HEK293 (cell line): ENCODE results near the gene KPTN.
A peak's percentile ranks its signal among the peaks of the same experiment; 100 is the strongest.

ENCODE experiments used
- CTCF ChIA-PET: fragments of 350-600 bp; formaldehyde crosslinking; extraction: SDS; loops from one replicate; lab custom pipeline; 2021; ENCODE audit warnings: antibody characterized with exemption; lab: Yijun Ruan, JAX
- POLR2A ChIA-PET: fragments of 300-600 bp; formaldehyde crosslinking; extraction: SDS; loops from one replicate; lab custom pipeline; 2020; ENCODE audit warnings: antibody characterized with exemption, inconsistent platforms; lab: Yijun Ruan, JAX
- H3K27ac ChIP-seq: fragments of 200-500 bp; sonication (Bioruptor generic); 2 replicates; pipeline ENCODE4 v1.5.1; 2014; ENCODE audit warnings: low read depth, low read length, control low read depth, inconsistent platforms; ENCODE audit errors: extremely low read depth
- H3K36me3 ChIP-seq, 2 experiments: fragments of 200-500 bp in 1 of 2; sonication (Bioruptor generic) in 1 of 2; 1 replicate in 1 of 2; 2 replicates in 1 of 2; pipeline ENCODE4 v1.5.1; 2014 to 2017; ENCODE audit warnings: inconsistent platforms in 2 of 2, low read length in 2 of 2; ENCODE audit not compliant: control insufficient read depth in 2 of 2, insufficient read depth in 1 of 2
- H3K4me1 ChIP-seq: fragments of 200-500 bp; sonication (Bioruptor generic); 2 replicates; pipeline ENCODE4 v1.5.1; 2014; ENCODE audit warnings: mild to moderate bottlenecking, low read length, inconsistent platforms; ENCODE audit not compliant: control insufficient read depth, insufficient read depth
- H3K4me3 ChIP-seq: 2 replicates; pipeline ENCODE4 v1.5.1; 2011; ENCODE audit warnings: low read depth, mild to moderate bottlenecking, control low read depth, low read length, moderate library complexity
- H3K9me3 ChIP-seq: fragments of 200-500 bp; sonication (Bioruptor generic); 2 replicates; pipeline ENCODE4 v1.5.1; 2014; ENCODE audit warnings: low read depth, low read length, inconsistent platforms; ENCODE audit not compliant: control insufficient read depth, insufficient read depth
- EGR2 ChIP-seq: fragments of 450-650 bp; formaldehyde crosslinking; IDR thresholded peaks from 2 replicates; pipeline ENCODE4 v1.5.1; 2016; ENCODE audit warnings: low read depth, missing biosample characterization, missing genetic modification characterization
- FEZF1 ChIP-seq: fragments of 450-650 bp; formaldehyde crosslinking; IDR thresholded peaks from 2 replicates; pipeline ENCODE4 v1.5.1; 2016; ENCODE audit warnings: missing biosample characterization, missing genetic modification characterization
- IKZF3 ChIP-seq: fragments of 450-650 bp; IDR thresholded peaks from 2 replicates; pipeline ENCODE4 v1.5.0; 2018; ENCODE audit warnings: missing biosample characterization, mild to moderate bottlenecking, missing genetic modification characterization, moderate library complexity
- MEIS1 ChIP-seq: sonication (generic); formaldehyde crosslinking; IDR thresholded peaks from 2 replicates; pipeline ENCODE4 v1.8.1; 2022; ENCODE audit warnings: missing genetic modification reagents, mild to moderate bottlenecking, borderline replicate concordance
- MYNN ChIP-seq: fragments of 450-650 bp; formaldehyde crosslinking; IDR thresholded peaks from 2 replicates; pipeline ENCODE4 v1.5.1; 2016; ENCODE audit warnings: missing biosample characterization, missing genetic modification characterization, borderline replicate concordance
- ZBTB20 ChIP-seq: fragments of 450-650 bp; formaldehyde crosslinking; IDR thresholded peaks from 2 replicates; pipeline ENCODE4 v1.5.1; 2016; ENCODE audit warnings: missing biosample characterization, missing genetic modification characterization
- ZBTB7A ChIP-seq: fragments of 450-650 bp; formaldehyde crosslinking; IDR thresholded peaks from 2 replicates; pipeline ENCODE4 v1.5.1; 2016; ENCODE audit warnings: low read depth, missing biosample characterization, missing genetic modification characterization
- ZEB2 ChIP-seq: fragments of 450-650 bp; formaldehyde crosslinking; IDR thresholded peaks from 2 replicates; pipeline ENCODE4 v1.5.1; 2016; ENCODE audit warnings: missing biosample characterization, missing genetic modification characterization
- ZIC2 ChIP-seq: fragments of 450-650 bp; formaldehyde crosslinking; IDR thresholded peaks from 2 replicates; pipeline ENCODE4 v1.5.1; 2016; ENCODE audit warnings: missing biosample characterization, missing genetic modification characterization
- ZNF112 ChIP-seq: fragments of 450-650 bp; formaldehyde crosslinking; IDR thresholded peaks from 2 replicates; pipeline ENCODE4 v1.5.0; 2017; ENCODE audit warnings: missing biosample characterization, missing genetic modification characterization
- ZNF133 ChIP-seq: fragments of 450-650 bp; formaldehyde crosslinking; IDR thresholded peaks from 2 replicates; pipeline ENCODE4 v1.5.1; 2016; ENCODE audit warnings: missing biosample characterization, missing genetic modification characterization
- ZNF23 ChIP-seq: fragments of 450-650 bp; formaldehyde crosslinking; IDR thresholded peaks from 2 replicates; pipeline ENCODE4 v1.5.1; 2016; ENCODE audit warnings: missing biosample characterization, missing genetic modification characterization, borderline replicate concordance
- ZNF394 ChIP-seq: fragments of 450-650 bp; formaldehyde crosslinking; IDR thresholded peaks from 2 replicates; pipeline ENCODE4 v1.5.1; 2016; ENCODE audit warnings: missing biosample characterization, missing genetic modification characterization, mild to moderate bottlenecking, moderate library complexity, borderline replicate concordance
- ZNF416 ChIP-seq: fragments of 450-650 bp; formaldehyde crosslinking; IDR thresholded peaks from 2 replicates; pipeline ENCODE4 v1.5.1; 2016; ENCODE audit warnings: missing biosample characterization, missing genetic modification characterization
- ZNF423 ChIP-seq: fragments of 450-650 bp; formaldehyde crosslinking; IDR thresholded peaks from 2 replicates; pipeline ENCODE4 v1.5.1; 2016; ENCODE audit warnings: missing biosample characterization, missing genetic modification characterization
- ZNF529 ChIP-seq: fragments of 450-650 bp; formaldehyde crosslinking; IDR thresholded peaks from 2 replicates; pipeline ENCODE4 v1.5.1; 2017; ENCODE audit warnings: missing genetic modification characterization, missing biosample characterization; ENCODE audit not compliant: insufficient replicate concordance
- ZNF596 ChIP-seq: fragments of 450-650 bp; IDR thresholded peaks from 2 replicates; pipeline ENCODE4 v1.5.0; 2018; ENCODE audit warnings: missing biosample characterization, mild to moderate bottlenecking, missing genetic modification characterization, moderate library complexity
- ZNF623 ChIP-seq: fragments of 450-650 bp; formaldehyde crosslinking; IDR thresholded peaks from 2 replicates; pipeline ENCODE4 v1.5.1; 2016; ENCODE audit warnings: missing biosample characterization, missing genetic modification characterization
- ZNF658 ChIP-seq: fragments of 450-650 bp; formaldehyde crosslinking; IDR thresholded peaks from 2 replicates; pipeline ENCODE4; 2016; ENCODE audit warnings: missing biosample characterization, missing genetic modification characterization
- ZNF660 ChIP-seq: fragments of 450-650 bp; IDR thresholded peaks from 2 replicates; pipeline ENCODE4 v1.5.1; 2018; ENCODE audit warnings: missing biosample characterization, mild to moderate bottlenecking, missing genetic modification characterization
- ZNF747 ChIP-seq: fragments of 450-650 bp; formaldehyde crosslinking; IDR thresholded peaks from 2 replicates; pipeline ENCODE4 v1.5.1; 2016; ENCODE audit warnings: missing biosample characterization, missing genetic modification characterization
- ZNF830 ChIP-seq: fragments of 450-650 bp; IDR thresholded peaks from 2 replicates; pipeline ENCODE4 v1.5.0; 2018; ENCODE audit warnings: missing biosample characterization, missing genetic modification characterization, low read depth, mild to moderate bottlenecking, moderate library complexity
- TF ChIP-seq, protein P1 (sequence below): fragments of 450-650 bp; formaldehyde crosslinking; IDR thresholded peaks from 2 replicates; pipeline ENCODE4 v1.5.1; 2016; ENCODE audit warnings: missing biosample characterization, missing genetic modification characterization
- TF ChIP-seq, protein P2 (sequence below): fragments of 450-650 bp; formaldehyde crosslinking; IDR thresholded peaks from 2 replicates; pipeline ENCODE4 v1.5.1; 2017; ENCODE audit warnings: missing biosample characterization, missing genetic modification characterization
- TF ChIP-seq, protein P3 (sequence below): fragments of 450-650 bp; formaldehyde crosslinking; optimal IDR thresholded peaks from 2 replicates; pipeline ENCODE3; 2016; ENCODE audit warnings: missing biosample characterization, mild to moderate bottlenecking, missing genetic modification characterization
- TF ChIP-seq, protein P4 (sequence below): fragments of 450-650 bp; formaldehyde crosslinking; IDR thresholded peaks from 2 replicates; pipeline ENCODE4 v1.5.1; 2016; ENCODE audit warnings: missing biosample characterization, missing genetic modification characterization
- TF ChIP-seq, protein P5 (sequence below): fragments of 450-650 bp; formaldehyde crosslinking; IDR thresholded peaks from 2 replicates; pipeline ENCODE4 v1.5.1; 2016; ENCODE audit warnings: missing biosample characterization, missing genetic modification characterization

Gene KPTN

DNA sequence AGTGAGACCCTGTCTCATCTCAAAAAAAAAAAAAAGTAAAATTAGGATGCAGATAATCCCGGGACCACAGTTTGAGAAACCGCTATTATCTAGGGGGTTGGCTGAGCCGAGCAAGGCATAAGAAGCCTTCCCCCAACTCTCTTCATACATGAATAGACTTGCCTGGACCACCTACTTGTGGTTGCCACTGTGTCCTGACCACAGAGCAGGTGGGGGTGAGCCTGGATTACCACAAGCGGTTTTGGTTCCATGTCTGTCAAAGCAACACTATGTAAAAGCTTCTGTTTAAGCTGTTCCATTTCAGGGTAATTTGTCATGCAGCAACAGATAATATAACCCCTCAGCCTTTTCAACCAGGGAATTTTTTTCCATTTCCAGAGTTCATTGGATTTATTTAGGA lies 34.1 kb upstream of the KPTN start (continued):
- TF ChIP-seq ZNF529 (tag by site-specific recombination), result no peak
- TF ChIP-seq ZNF416 (tag by site-specific recombination), result no peak
- peak; percentile 30; the same call in 1 of the 2 replicates for TF ChIP-seq EGR2

DNA sequence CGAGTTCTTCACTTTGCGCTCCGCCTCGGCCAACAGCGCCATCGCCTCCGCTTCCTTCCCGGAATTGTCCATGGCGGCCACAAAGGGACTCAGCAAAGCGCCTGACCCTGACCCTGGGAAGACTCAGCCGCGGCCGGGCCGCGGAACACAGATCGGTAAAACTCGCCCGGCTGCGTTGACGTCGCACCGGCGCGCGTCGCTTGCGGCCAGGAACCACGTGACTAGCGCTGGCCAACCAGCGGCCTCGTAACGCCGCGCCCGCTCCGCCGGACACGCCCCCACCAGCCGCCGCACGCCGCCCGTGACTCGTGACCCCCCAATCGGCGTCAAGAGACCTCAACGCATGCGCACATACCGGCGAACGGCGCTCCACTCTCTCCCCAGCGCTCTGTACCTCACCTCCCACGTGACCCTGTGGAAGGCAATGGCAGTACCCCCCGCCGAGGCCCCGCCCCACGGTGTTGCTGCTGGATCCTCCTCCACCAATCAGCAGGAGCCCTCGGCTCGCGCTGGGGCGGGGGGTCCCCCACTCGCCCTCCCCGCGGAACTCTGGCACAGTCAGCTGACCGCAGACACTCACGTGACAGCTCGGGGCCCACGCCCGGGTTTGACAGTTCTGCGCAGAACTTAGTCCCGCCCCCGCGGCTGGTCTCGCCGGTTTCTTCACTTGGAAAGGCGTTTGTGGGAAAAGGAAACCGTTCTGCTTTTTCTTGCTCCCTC lies 31.0 kb upstream of the KPTN start, which contains the start of gene NAPA:
Gene NAPA (minus strand): TSS at position 195 of the 720 bp plus-strand sequence. CDS start 123 bp downstream, at position 72.
- Histone ChIP-seq H3K4me3 (peak within 1 kb of the TSS; percentile 75), H3K27ac (peak within 1 kb of the TSS; percentile 73), H3K4me1 (peaks cover 17% of the 10 kb centered on the region), H3K9me3 (no peaks in the 10 kb centered on the region), H3K36me3 (peaks cover 0 to 13% of the 10 kb centered on the region in 2 experiments; a peak in 1 of 3 replicates)
- ChIA-PET CTCF (interaction anchor here (0.6 to 2.8 kb wide), 35 partner anchors 9 to 1682 kb away, joined by 3 to 19 read pairs (median 4); no protein-coding TSS in a partner anchor), POLR2A (interaction anchor here (0.6 to 2.0 kb wide), 12 partner anchors 9 to 258 kb away, joined by 3 to 11 read pairs (median 4); partner anchors contain the start of genes BICRA, CCDC9, DHX34 and KPTN)
- TF ChIP-seq, protein P1, sequence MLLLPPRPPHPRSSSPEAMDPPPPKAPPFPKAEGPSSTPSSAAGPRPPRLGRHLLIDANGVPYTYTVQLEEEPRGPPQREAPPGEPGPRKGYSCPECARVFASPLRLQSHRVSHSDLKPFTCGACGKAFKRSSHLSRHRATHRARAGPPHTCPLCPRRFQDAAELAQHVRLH (tag by site-specific recombination), result peak; percentile 88
- TF ChIP-seq, protein P2, sequence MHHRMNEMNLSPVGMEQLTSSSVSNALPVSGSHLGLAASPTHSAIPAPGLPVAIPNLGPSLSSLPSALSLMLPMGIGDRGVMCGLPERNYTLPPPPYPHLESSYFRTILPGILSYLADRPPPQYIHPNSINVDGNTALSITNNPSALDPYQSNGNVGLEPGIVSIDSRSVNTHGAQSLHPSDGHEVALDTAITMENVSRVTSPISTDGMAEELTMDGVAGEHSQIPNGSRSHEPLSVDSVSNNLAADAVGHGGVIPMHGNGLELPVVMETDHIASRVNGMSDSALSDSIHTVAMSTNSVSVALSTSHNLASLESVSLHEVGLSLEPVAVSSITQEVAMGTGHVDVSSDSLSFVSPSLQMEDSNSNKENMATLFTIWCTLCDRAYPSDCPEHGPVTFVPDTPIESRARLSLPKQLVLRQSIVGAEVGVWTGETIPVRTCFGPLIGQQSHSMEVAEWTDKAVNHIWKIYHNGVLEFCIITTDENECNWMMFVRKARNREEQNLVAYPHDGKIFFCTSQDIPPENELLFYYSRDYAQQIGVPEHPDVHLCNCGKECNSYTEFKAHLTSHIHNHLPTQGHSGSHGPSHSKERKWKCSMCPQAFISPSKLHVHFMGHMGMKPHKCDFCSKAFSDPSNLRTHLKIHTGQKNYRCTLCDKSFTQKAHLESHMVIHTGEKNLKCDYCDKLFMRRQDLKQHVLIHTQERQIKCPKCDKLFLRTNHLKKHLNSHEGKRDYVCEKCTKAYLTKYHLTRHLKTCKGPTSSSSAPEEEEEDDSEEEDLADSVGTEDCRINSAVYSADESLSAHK (tag by site-specific recombination), result peak; percentile 60; the same call in 1 of the 2 replicates
- peak; percentile 66; the same call in 1 of the 2 replicates for TF ChIP-seq ZEB2 (tag by site-specific recombination)
- TF ChIP-seq ZNF423 (tag by site-specific recombination), result no peak
- TF ChIP-seq ZNF747 (tag by site-specific recombination), result no peak
- no peak for TF ChIP-seq ZNF394 (tag by site-specific recombination)
- TF ChIP-seq, protein P3, sequence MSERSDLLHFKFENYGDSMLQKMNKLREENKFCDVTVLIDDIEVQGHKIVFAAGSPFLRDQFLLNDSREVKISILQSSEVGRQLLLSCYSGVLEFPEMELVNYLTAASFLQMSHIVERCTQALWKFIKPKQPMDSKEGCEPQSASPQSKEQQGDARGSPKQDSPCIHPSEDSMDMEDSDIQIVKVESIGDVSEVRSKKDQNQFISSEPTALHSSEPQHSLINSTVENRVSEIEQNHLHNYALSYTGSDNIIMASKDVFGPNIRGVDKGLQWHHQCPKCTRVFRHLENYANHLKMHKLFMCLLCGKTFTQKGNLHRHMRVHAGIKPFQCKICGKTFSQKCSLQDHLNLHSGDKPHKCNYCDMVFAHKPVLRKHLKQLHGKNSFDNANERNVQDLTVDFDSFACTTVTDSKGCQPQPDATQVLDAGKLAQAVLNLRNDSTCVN (tag by site-specific recombination), result peak; percentile 85
- no peak for TF ChIP-seq MEIS1 (CRISPR knock-in tag)
- TF ChIP-seq ZNF830 (tag by site-specific recombination), result no peak
- 0 out of 2 replicates have a peak, but pooled peaks have one; percentile 9 for TF ChIP-seq FEZF1 (tag by site-specific recombination)
- TF ChIP-seq ZNF596 (tag by site-specific recombination), result no peak
- no peak for TF ChIP-seq MYNN (tag by site-specific recombination)
- TF ChIP-seq ZIC2 (tag by site-specific recombination), result peak; percentile 86
- TF ChIP-seq, protein P4, sequence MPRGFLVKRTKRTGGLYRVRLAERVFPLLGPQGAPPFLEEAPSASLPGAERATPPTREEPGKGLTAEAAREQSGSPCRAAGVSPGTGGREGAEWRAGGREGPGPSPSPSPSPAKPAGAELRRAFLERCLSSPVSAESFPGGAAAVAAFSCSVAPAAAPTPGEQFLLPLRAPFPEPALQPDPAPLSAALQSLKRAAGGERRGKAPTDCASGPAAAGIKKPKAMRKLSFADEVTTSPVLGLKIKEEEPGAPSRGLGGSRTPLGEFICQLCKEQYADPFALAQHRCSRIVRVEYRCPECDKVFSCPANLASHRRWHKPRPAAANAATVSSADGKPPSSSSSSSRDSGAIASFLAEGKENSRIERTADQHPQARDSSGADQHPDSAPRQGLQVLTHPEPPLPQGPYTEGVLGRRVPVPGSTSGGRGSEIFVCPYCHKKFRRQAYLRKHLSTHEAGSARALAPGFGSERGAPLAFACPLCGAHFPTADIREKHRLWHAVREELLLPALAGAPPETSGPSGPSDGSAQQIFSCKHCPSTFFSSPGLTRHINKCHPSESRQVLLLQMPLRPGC (tag by site-specific recombination), result peak; percentile 45; the same call in 1 of the 2 replicates
- peak; percentile 88 for TF ChIP-seq IKZF3 (tag by site-specific recombination)
- peak; percentile 32; the same call in 1 of the 2 replicates for TF ChIP-seq ZBTB20 (tag by site-specific recombination)
- TF ChIP-seq ZNF133 (tag by site-specific recombination), result no peak
- TF ChIP-seq ZNF623, result 0 out of 2 replicates have a peak, but pooled peaks have one; percentile 13
- no peak for TF ChIP-seq ZNF658 (tag by site-specific recombination)
- no peak for TF ChIP-seq ZBTB7A (tag by site-specific recombination)
- no peak for TF ChIP-seq ZNF23 (tag by site-specific recombination)
- TF ChIP-seq ZNF112, result no peak
- peak; percentile 42; the same call in 1 of the 2 replicates for TF ChIP-seq ZNF660 (tag by site-specific recombination)
- TF ChIP-seq, protein P5, sequence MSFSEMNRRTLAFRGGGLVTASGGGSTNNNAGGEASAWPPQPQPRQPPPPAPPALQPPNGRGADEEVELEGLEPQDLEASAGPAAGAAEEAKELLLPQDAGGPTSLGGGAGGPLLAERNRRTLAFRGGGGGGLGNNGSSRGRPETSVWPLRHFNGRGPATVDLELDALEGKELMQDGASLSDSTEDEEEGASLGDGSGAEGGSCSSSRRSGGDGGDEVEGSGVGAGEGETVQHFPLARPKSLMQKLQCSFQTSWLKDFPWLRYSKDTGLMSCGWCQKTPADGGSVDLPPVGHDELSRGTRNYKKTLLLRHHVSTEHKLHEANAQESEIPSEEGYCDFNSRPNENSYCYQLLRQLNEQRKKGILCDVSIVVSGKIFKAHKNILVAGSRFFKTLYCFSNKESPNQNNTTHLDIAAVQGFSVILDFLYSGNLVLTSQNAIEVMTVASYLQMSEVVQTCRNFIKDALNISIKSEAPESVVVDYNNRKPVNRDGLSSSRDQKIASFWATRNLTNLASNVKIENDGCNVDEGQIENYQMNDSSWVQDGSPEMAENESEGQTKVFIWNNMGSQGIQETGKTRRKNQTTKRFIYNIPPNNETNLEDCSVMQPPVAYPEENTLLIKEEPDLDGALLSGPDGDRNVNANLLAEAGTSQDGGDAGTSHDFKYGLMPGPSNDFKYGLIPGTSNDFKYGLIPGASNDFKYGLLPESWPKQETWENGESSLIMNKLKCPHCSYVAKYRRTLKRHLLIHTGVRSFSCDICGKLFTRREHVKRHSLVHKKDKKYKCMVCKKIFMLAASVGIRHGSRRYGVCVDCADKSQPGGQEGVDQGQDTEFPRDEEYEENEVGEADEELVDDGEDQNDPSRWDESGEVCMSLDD (tag by site-specific recombination), result peak; percentile 97
